Effector CD8-positive, alpha-beta T cell (primary cell): Measurements from ENCODE around the gene TIMM29.
"Not testable (repeated sequence)": the region's sequence is repeated elsewhere in the genome, so short reads cannot be mapped to it uniquely, and the experiment has no call there.

Experiments
- DNase-seq: peaks from one replicate; lab custom pipeline; 2025; lab: John Stamatoyannopoulos, UW

Gene TIMM29

GRCh38 chr19:10912619-10913018, 16.0 kb upstream of the TIMM29 start:
- DNase-seq, result no peak

GRCh38 chr19:10913716-10914340, 14.8 kb upstream of the TIMM29 start:
- no peak for DNase-seq

GRCh38 chr19:10915130-10916091, 13.2 kb upstream of the TIMM29 start:
- no peak for DNase-seq

GRCh38 chr19:10916602-10917001, 12.0 kb upstream of the TIMM29 start:
- no peak for DNase-seq

GRCh38 chr19:10918359-10918758, 10.3 kb upstream of the TIMM29 start:
- DNase-seq, result no peak

- no peak for DNase-seq
Observed at GRCh38 chr19:10919352-10920287, 9.0 kb upstream of the TIMM29 start.

GRCh38 chr19:10920288-10920655, 8.3 kb upstream of the TIMM29 start:
- DNase-seq, result no peak

- no peak for DNase-seq
Observed at GRCh38 chr19:10920781-10921180, 7.8 kb upstream of the TIMM29 start.

- DNase-seq, result no peak
Observed at GRCh38 chr19:10921199-10921909, 7.3 kb upstream of the TIMM29 start.

GRCh38 chr19:10921910-10922637, 6.5 kb upstream of the TIMM29 start:
- DNase-seq, result no peak

GRCh38 chr19:10922638-10923014, 6.0 kb upstream of the TIMM29 start:
- no peak for DNase-seq

GRCh38 chr19:10923260-10924112, 5.1 kb upstream of the TIMM29 start:
- DNase-seq, result no peak

GRCh38 chr19:10924597-10924996, 4.0 kb upstream of the TIMM29 start:
- DNase-seq, result no peak

- DNase-seq, result no peak
Observed at GRCh38 chr19:10927730-10928562, 665 bp upstream of the TIMM29 start.

- DNase-seq, result no peak
Observed at GRCh38 chr19:10929402-10929794, 787 bp downstream of the TIMM29 start.

- DNase-seq, result no peak
Observed at GRCh38 chr19:10935371-10936059, 6.9 kb downstream of the TIMM29 start.

GRCh38 chr19:10936661-10937084, 8.1 kb downstream of the TIMM29 start:
- DNase-seq, result no peak

GRCh38 chr19:10941649-10942048, 13.0 kb downstream of the TIMM29 start:
- DNase-seq, result not testable (repeated sequence)
